Left cardiac atrium (tissue), 4 donors: ENCODE measurements around the gene ANKRD62. TPM values are rescaled to one million over a fixed set of nuclear protein-coding genes. Genes with fewer than 3 reads are reported as not detected.

Source experiments
- ATAC-seq, 2 donors: fragments of 200-7000 bp; cut with Tn5 transposase; one replicate each; pipeline ENCODE4 v1.9.1; 2020; ENCODE audit warnings: mild to moderate bottlenecking in 2 of 2, moderate library complexity in 2 of 2
- DNase-seq: peaks from one replicate; pipeline ENCODE4 v3.0.0-alpha.2; 2020
- intact Hi-C, 2 donors: fragments of 100-400 bp; cut with DNase I; formaldehyde crosslinking; loops; one replicate each; pipeline versions ENCODE4 v1.14.1 to v1.15.1; 2022 to 2023
- long read RNA-seq: library from polyadenylated mRNA; unstranded; transcript quantifications from one replicate; pipeline ENCODE4 v2.0.0, GENCODE V29; 2021
- total RNA-seq, 2 donors: library from RNA; stranded (reverse); fragmentation: NEBNext Ultra II Directional; extraction: Animal tissue kit (Norgen Biotek cat#: 25700); gene quantifications; one replicate each; pipeline ENCODE4 v1.2.1, GENCODE V29; 2021
- donor health status: DM: no; HTN: yes; CAD: no.
- donor health status: DM: no; HTN: yes; CAD: no; lungs with severe emphysema.
- donor health status: DM: yes; HTN: yes; CAD: no.
- donor health status: Dilated cardiomyopathy.

The ANKRD62 gene
- not detected for total RNA-seq
- long read RNA-seq = 0 reads

GRCh38 chr18:12093520-12094257, at the start of gene ANKRD62:
ANKRD62 (plus strand) TSS chr18:12093843; CDS start chr18:12094018, 175 bp downstream.
- DNase-seq = no peak
- intact Hi-C loops = loop anchor here (10.0 kb wide), 1 partner anchor 141 kb away; no protein-coding TSS in a partner anchor
- no peak for ATAC-seq

DNA sequence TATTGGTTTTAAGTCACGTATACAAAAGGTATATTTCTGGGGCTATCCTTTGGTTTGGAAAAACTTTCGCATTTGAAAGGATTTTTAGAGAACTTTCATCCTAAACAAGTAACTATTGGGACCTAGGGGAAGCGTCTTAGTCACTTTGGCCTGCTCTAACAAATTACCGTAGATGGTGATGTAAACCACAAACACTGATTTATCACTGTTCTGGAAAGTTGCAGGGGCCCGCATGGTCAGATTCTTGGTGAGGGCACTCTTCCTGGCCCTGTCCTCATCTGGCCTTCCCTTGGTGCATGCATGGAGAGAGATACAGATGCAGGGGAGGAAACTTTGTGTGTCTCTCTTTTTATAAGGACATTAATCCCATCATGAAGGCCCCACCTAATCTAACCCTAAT, 49.1 kb upstream of the ANKRD62 start:
- intact Hi-C loops = loop anchor here in 1 of 2 donors (10.0 kb wide), 1 partner anchor 310 kb away; no protein-coding TSS in a partner anchor
- no peak for DNase-seq
- ATAC-seq = no peak

DNA sequence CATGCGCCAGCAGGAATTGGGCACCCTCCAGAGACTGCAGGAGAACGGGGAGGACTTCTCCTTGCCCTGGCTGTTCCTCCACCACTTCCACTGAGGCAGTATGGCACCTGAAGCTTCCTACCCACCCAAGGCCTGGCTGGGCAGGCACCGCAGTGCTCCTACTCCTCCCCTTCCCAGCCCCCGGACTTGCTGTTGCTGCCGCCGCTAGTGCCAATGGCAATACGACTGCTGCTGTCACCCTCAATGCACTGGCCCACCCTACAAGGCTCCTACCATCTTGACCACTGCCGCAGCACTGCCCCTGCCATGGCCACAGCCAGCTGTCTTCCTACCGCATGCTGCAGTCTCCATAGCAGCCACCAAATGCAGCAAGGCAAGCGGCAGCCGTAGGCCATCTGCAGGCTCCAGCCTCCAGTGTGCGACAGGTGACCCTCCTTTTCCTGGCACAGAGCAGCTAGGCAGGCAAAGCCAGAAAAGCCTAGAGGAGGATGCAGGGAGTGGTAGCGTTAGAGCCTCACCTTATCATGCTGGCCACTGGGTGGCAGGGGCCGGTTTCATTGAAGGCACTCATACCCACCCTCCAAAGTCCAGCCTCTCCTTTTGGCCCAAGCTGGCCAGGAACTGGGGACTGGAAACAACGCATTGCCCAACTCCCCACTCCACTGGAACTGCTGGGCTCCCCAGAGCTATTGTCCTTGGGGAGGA, 47.4 kb upstream of the ANKRD62 start:
- intact Hi-C loops = loop anchor here in 1 of 2 donors (10.0 kb wide), 1 partner anchor 311 kb away; no protein-coding TSS in a partner anchor
- no peak for DNase-seq
- ATAC-seq = no peak

DNA sequence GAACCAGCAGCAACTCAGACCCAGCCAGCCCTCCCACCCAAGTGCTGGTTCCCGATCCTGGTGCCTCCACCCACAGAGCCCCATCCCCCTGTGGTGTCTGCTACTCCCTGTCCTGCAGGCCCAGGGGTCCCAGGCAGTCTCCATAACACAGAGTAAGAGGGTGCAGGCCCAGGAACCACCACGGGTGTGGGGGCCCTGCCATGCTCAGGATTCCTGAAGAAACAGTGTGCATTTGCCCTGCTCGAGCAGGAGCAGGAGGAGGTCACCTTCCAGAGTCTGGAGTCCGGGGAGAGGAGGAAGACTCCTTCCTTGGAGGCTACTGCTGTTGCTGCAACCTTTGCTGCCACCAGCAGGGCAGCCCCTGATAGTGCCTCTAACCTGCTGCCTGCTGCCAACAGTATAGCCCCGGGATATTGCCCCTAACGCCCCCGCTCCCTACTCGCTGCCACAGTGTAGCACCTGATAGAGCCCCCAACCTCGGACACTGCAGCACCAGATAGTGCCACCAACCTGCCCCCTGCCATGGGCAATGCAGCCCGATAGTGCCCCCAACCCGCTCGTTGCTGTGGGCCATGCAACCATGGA, 46.8 kb upstream of the ANKRD62 start:
- intact Hi-C loops = loop anchor here in 1 of 2 donors (10.0 kb wide), 1 partner anchor 312 kb away; no protein-coding TSS in a partner anchor
- no peak for ATAC-seq
- no peak for DNase-seq

- peak in 1 of 2 donors; percentile 20 for ATAC-seq
Observed at GRCh38 chr18:12048010-12048826, 45.4 kb upstream of the ANKRD62 start.

DNA sequence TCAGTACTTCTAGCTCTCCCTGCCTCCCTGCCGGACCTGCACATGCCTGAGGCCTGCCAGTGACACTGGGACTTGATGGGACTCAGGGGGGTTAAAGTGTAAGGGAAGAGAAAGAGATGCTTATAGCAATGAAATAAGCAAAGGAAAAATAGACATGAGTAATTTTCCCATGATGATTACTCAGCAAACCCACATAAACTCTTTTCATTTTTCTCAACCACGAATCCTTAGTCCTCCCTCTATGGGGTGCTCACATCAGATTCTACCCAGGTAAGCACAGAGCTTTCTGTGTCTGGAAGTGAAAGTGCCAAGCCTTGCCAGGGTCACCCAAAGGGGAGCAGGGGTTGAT, 44.8 kb upstream of the ANKRD62 start:
- DNase-seq = no peak
- intact Hi-C loops = loop anchor here in 1 of 2 donors (10.0 kb wide), 1 partner anchor 314 kb away; no protein-coding TSS in a partner anchor
- no peak for ATAC-seq

More at GRCh38 chr18:12048010-12048826, 45.4 kb upstream of the ANKRD62 start:
- DNase-seq = no peak
- intact Hi-C loops = loop anchor here in 1 of 2 donors (10.0 kb wide), 1 partner anchor 313 kb away; no protein-coding TSS in a partner anchor

- DNase-seq (no peak), ATAC-seq (no peak)
- intact Hi-C loops = loop anchor here in 1 of 2 donors (10.0 kb wide), 1 partner anchor 315 kb away; no protein-coding TSS in a partner anchor
Observed at GRCh38 chr18:12049978-12050811, 43.4 kb upstream of the ANKRD62 start.

DNA sequence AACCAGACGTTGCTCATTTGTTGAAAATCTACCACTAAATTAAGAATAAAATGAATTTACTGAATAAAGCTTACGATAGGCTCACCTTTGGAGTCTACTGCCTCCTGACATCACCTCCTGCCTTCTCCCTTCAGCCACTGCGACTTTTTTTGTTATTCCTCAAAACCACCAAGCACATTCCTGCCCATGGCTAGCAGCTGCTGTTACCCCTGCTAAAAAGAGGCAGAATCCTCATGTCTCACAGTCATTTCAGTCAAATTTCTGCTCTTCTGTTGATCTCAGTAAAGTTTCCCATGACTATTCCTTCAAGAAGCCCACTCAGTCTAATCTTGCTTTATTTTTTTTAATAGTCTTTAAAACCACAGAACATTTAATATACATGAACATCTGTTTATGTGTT, 40.8 kb upstream of the ANKRD62 start:
- intact Hi-C loops = no loop called here
- ATAC-seq = no peak

DNA sequence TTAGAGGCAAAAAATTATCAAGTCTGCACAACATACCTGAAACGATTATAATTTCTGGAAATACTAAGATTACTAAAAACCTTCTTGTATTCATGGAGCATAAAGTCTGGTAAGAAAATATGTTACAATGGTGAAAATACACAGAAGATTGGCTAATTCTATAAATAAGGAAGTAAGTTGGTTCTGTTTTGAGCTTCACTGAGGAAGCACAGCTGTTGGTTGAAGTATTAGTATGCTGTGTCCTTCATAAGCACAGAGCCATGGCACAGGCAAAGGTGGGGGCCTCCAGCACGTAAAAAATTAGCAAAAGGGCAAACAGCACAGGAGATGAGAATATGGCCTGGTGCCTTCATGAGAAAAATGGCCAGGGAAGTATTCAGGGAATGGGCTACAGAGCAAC, 40.4 kb upstream of the ANKRD62 start:
- intact Hi-C loops = no loop called here
- DNase-seq (no peak), ATAC-seq (peak in 1 of 2 donors; percentile 44)

More for the DNA sequence above, 40.8 kb upstream of the ANKRD62 start:
- DNase-seq = no peak

DNA sequence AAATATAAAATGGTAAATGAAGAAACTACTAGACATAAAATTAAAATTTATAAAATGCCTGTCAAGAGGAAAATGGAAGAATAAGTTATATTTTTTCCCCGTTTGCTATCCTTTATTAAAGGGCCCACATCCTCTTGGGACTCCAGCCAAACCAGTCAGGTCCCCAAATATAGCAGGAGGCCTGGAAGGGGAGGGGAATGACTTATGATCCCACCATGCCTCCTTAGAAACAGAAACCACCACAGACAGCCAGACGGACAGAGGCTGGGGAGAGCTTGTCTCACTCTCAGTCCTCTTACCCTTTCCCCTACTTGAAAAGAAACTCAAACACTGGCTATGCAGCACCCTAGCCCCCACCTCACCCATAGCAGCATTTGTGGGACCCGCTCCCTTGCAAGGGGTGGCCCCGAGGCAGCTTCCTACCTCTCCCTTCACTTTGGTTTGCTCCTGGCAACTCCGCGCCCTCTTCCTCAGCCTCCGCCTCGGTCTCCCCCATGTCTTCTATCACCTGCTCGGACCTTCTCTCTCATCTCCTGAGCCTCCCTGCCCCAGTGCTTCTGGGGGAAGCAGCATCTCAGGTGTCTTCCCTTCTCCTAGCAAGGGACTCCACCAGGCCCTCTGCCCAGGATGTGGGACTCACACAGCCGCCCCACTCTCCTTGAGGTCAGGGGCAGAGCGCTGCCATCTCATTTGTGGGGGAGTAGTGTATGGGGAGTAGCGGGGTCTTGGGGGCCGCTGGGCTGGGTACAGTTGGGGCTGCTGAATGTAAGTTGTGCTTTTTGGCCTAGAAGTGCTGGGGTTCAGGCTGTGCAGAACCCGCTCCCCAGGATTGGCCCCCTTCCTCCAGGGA, 37.4 kb upstream of the ANKRD62 start:
- DNase-seq (no peak), ATAC-seq (no peak)
- intact Hi-C loops = no loop called here

- ATAC-seq = no peak
- DNase-seq = no peak
- intact Hi-C loops = no loop called here
Observed at GRCh38 chr18:12056884-12057402, 36.7 kb upstream of the ANKRD62 start.

- intact Hi-C loops = no loop called here
- DNase-seq (no peak), ATAC-seq (no peak)
Observed at GRCh38 chr18:12057419-12058039, 36.1 kb upstream of the ANKRD62 start.

DNA sequence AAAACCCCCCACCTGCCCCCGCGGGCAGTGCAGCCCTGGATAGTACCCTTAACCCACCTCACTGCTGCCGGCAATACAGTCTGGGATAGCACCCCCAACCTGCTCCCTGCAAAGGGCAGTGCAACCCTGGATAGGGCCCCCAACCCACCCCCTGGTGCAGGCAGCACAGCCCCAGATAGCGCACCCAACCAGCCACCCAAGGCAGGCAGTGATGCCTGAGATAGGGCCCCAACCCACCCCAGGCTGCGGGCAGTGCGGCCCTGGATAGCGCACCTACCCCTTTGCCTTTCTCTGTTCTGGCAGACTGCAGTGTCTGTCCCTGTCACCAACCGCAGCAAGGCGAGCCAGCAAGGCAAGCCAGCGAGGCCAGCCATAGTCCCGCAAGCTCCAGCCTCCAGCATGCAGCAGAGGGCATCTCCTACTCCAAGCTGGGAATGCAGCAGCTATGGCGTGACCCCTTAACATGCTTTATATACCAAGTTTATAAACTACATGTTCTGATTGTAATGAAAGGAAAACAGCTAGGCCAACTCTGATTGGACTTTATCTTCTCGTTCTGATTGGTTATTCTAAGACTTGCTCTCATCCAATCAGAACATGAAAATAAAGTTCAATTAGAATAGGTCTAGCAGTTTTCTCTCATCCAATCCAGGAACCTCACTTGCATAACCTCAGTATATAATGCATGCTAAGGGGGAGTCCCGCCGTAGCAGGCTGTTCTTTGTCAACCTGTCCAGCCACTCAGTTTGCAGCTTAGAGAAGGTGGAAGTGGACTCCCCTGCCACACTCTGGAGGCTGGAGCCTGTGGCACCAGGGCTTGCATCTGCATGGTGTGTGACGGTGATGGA, 34.1 kb upstream of the ANKRD62 start:
- no peak for ATAC-seq

GRCh38 chr18:12060182-12060870, 33.3 kb upstream of the ANKRD62 start:
- DNase-seq (no peak), ATAC-seq (no peak)
- intact Hi-C loops = no loop called here

More for the DNA sequence above, 34.1 kb upstream of the ANKRD62 start:
- no peak for DNase-seq
- intact Hi-C loops = no loop called here

- DNase-seq (no peak), ATAC-seq (no peak)
- intact Hi-C loops = no loop called here
Observed at GRCh38 chr18:12061685-12062084, 32.0 kb upstream of the ANKRD62 start.
